ENCODE measurements around the gene CCKAR. TPM values are rescaled to one million over a fixed set of nuclear protein-coding genes. Genes with fewer than 3 reads are reported as not detected.
A peak's percentile ranks its signal among the peaks of the same experiment; 100 is the strongest.

Gene CCKAR
- total RNA-seq, 2 donors from 2014 or later = 1.0 TPM; not detected in 1

GRCh38 chr4:26459756-26460530, 30.3 kb downstream of the CCKAR start:
- intact Hi-C loops (cut with DNase I) = no loop called here
- H3K36me3 ChIP-seq (replicated peaks in 1 of 2; ENCODE audit: insufficient read depth in 1 of 2, low read depth in 2 of 2) = no peaks in the 10 kb centered on the region
- no peak for ATAC-seq
- H3K4me3 ChIP-seq = no peak overlapping the region
- H3K9me3 ChIP-seq = no peaks in the 10 kb centered on the region
- no peaks in the 10 kb centered on the region for H3K27me3 ChIP-seq
- TF ChIP-seq POLR2A (IDR thresholded peaks at IDR 0.05) = no peak
- TF ChIP-seq, protein P1, sequence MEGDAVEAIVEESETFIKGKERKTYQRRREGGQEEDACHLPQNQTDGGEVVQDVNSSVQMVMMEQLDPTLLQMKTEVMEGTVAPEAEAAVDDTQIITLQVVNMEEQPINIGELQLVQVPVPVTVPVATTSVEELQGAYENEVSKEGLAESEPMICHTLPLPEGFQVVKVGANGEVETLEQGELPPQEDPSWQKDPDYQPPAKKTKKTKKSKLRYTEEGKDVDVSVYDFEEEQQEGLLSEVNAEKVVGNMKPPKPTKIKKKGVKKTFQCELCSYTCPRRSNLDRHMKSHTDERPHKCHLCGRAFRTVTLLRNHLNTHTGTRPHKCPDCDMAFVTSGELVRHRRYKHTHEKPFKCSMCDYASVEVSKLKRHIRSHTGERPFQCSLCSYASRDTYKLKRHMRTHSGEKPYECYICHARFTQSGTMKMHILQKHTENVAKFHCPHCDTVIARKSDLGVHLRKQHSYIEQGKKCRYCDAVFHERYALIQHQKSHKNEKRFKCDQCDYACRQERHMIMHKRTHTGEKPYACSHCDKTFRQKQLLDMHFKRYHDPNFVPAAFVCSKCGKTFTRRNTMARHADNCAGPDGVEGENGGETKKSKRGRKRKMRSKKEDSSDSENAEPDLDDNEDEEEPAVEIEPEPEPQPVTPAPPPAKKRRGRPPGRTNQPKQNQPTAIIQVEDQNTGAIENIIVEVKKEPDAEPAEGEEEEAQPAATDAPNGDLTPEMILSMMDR (IDR thresholded peaks at IDR 0.05) = no peak
- WGBS, 2 donors = 91 to 96% methylated on average over 12 to 13 of the region's 13 CpGs
- DNase-seq = no peak
- H3K4me1 ChIP-seq = no peaks in the 10 kb centered on the region
- no peak overlapping the region for H3K27ac ChIP-seq

DNA sequence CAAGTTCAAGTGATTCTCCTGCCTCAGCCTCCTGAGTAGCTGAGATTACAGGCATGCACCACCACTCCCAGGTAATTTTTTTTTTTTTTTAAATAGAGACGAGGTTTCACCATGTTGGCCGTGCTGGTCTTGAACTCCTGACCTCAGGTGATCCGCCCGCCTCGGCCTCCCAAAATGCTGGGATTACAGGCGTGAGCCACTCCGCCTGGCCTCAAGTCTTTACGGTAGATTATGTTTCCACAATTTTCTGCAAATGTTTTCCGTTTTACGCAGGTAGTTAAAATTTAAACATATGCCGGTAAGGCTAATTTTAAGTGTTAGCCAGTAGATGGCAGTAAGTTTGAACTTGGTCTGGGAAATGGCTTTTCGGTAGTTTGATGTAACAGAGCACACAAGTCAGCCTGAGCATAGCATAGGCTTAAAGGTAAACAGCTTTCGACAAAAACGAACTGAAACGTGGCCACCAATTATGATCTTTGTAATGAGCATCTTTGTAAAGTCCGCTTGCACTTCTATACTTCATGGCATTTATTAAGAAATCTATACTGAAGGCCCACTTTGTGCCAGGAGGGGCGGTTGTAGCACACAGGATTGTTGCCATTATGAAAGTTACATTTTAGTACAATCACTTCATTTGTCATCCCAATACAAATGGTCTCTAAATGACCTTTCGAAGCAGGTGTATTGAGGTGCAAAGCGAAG, 31.1 kb downstream of the CCKAR start:
- Histone ChIP-seq H3K27ac (no peak overlapping the region), H3K4me3 (no peak overlapping the region), H3K36me3 (replicated peaks in 1 of 2; ENCODE audit: insufficient read depth in 1 of 2, low read depth in 2 of 2) (no peaks in the 10 kb centered on the region), H3K9me3 (no peaks in the 10 kb centered on the region), H3K27me3 (no peaks in the 10 kb centered on the region), H3K4me1 (no peaks in the 10 kb centered on the region)
- intact Hi-C loops (cut with DNase I) = no loop called here
- WGBS, 2 donors = 22 to 23% methylated on average over 19 of the region's 19 CpGs
- TF ChIP-seq POLR2A (IDR thresholded peaks at IDR 0.05) = no peak
- TF ChIP-seq, protein P1 (IDR thresholded peaks at IDR 0.05) = peak; percentile 36 to 78 (median 74)
- ATAC-seq (peak; percentile 91), DNase-seq (peak in 1 of 4 donors; percentile 29)

- intact Hi-C loops (cut with DNase I) = no loop called here
- Histone ChIP-seq H3K27ac (no peak overlapping the region), H3K4me1 (peaks cover 3% of the 10 kb centered on the region), H3K36me3 (replicated peaks in 1 of 2; ENCODE audit: insufficient read depth in 1 of 2, low read depth in 2 of 2) (no peaks in the 10 kb centered on the region), H3K27me3 (no peaks in the 10 kb centered on the region), H3K4me3 (no peak overlapping the region), H3K9me3 (no peaks in the 10 kb centered on the region)
- 71 to 83% methylated on average over 7 of the region's 7 CpGs for WGBS, 2 donors
- TF ChIP-seq POLR2A (IDR thresholded peaks at IDR 0.05) = no peak
- TF ChIP-seq, protein P1 (IDR thresholded peaks at IDR 0.05) = no peak
- DNase-seq (no peak), ATAC-seq (no peak)
Observed at GRCh38 chr4:26458157-26458561, 32.1 kb downstream of the CCKAR start.

GRCh38 chr4:26457412-26457811, 32.9 kb downstream of the CCKAR start:
- no peak for ATAC-seq
- Histone ChIP-seq H3K27ac (no peak overlapping the region), H3K9me3 (no peaks in the 10 kb centered on the region), H3K4me3 (no peak overlapping the region), H3K4me1 (peaks cover 10% of the 10 kb centered on the region), H3K27me3 (no peaks in the 10 kb centered on the region), H3K36me3 (replicated peaks in 1 of 2; ENCODE audit: insufficient read depth in 1 of 2, low read depth in 2 of 2) (no peaks in the 10 kb centered on the region)
- 84 to 89% methylated on average over 6 of the region's 6 CpGs for WGBS, 2 donors
- intact Hi-C loops (cut with DNase I) = no loop called here
- TF ChIP-seq, protein P1 (IDR thresholded peaks at IDR 0.05) = no peak
- TF ChIP-seq POLR2A (IDR thresholded peaks at IDR 0.05) = no peak
- DNase-seq = no peak

Measured in body of pancreas (tissue), 4 donors.